Adrenal gland (tissue), 12 donors: Measurements from ENCODE around the gene LIPA. TPM values are rescaled to one million over a fixed set of nuclear protein-coding genes. Genes with fewer than 3 reads are reported as not detected.
A peak's percentile ranks its signal among the peaks of the same experiment; 100 is the strongest.
"Not testable (repeated sequence)": the region's sequence is repeated elsewhere in the genome, so short reads cannot be mapped to it uniquely, and the experiment has no call there.

Experiments used
- DNase-seq, 7 donors: peaks; one replicate each; pipeline ENCODE4 v3.0.0-alpha.2; 2019 to 2020
- H3K27ac ChIP-seq, 5 donors: fragments of 200-600 bp; sonication (generic) in 4 of 5; 1 replicate in 3 of 5; 2 replicates in 2 of 5; pipeline versions ENCODE4 v1.5.1 to v1.8.0; 2016 to 2020; ENCODE audit warnings: mild to moderate bottlenecking in 1 of 5
- H3K27me3 ChIP-seq: fragments of 200-600 bp; 2 replicates; pipeline ENCODE4 v1.8.0; 2021
- H3K36me3 ChIP-seq, 2 donors: fragments of 200-600 bp; replicated peaks in 1 of 2; 1 replicate in 1 of 2; 2 replicates in 1 of 2; pipeline versions ENCODE4 v1.5.1 to v1.8.0; 2018 to 2022
- H3K4me1 ChIP-seq, 2 donors: fragments of 200-600 bp; replicated peaks in 1 of 2; 1 replicate in 1 of 2; 2 replicates in 1 of 2; pipeline versions ENCODE4 v1.5.1 to v1.8.0; 2018 to 2021
- H3K4me3 ChIP-seq, 4 donors: fragments of 200-600 bp; sonication (generic) in 3 of 4; one replicate each; pipeline ENCODE4 v1.5.1; 2016 to 2018
- H3K9me3 ChIP-seq, 3 donors: fragments of 200-600 bp; sonication (generic) in 1 of 3; replicated peaks in 1 of 3; 1 replicate in 2 of 3; 2 replicates in 1 of 3; pipeline versions ENCODE4 v1.5.1 to v1.8.0; 2016 to 2021
- CTCF ChIP-seq, 6 experiments: fragments of 450-650 bp in 4 of 6; fragments of 200-600 bp in 2 of 6; sonication (generic) in 1 of 6; IDR thresholded peaks; 1 replicate in 5 of 6; 2 replicates in 1 of 6; pipeline versions ENCODE4 v1.5.1 to v1.8.0; 2016 to 2021; ENCODE audit warnings: antibody characterized with exemption in 6 of 6, mild to moderate bottlenecking in 2 of 6, moderate library complexity in 1 of 6
- POLR2A ChIP-seq, 2 donors: fragments of 450-650 bp; IDR thresholded peaks; one replicate each; pipeline ENCODE4 v1.6.1; 2017; ENCODE audit warnings: antibody characterized with exemption in 2 of 2, mild to moderate bottlenecking in 2 of 2, moderate library complexity in 1 of 2
- WGBS, 4 donors: extraction: QIAGEN DNeasy Blood & Tissue Kit in 2 of 4; methylation state at CpG; one replicate each; pipeline versions ENCODE4 v1.1.5 to v1.1.7; 2013 to 2017; 5-methylcytosine and 5-hydroxymethylcytosine counted together
- intact Hi-C, 2 donors: fragments of 100-400 bp; cut with DNase I; formaldehyde crosslinking; loops; one replicate each; pipeline versions ENCODE4 v1.14.1 to v1.15.0; 2022 to 2023
- polyA plus RNA-seq, 3 donors: library from polyadenylated mRNA; stranded (reverse); fragments of 200-250 nt in 2 of 3; fragments of 350-450 nt in 1 of 3; fragmentation: Illumina TruSeq in 1 of 3; extraction: RNeasy Lipid Tissue Mini Kit (QIAGEN cat#74804) in 1 of 3; gene quantifications; one replicate each; pipeline ENCODE4 v1.2.3, GENCODE V29; 2013 to 2014
- total RNA-seq, 9 donors: library from RNA; depleted of rRNA in 4 of 9; stranded (reverse); fragments of >200 nt in 4 of 9; fragments of 120-200 nt in 1 of 9; fragmentation: NEBNext Ultra II Directional in 1 of 9; extraction: Animal tissue kit (Norgen Biotek cat#: 25700) in 1 of 9; gene quantifications; one replicate each; pipeline versions ENCODE4 v1.1.0 to v1.2.4, GENCODE V29; 2013 to 2023
- donor health status: healthy with polysubstance abuse.
- donor health status: Bipolar disorder and iron deficiency.
- donor health status: DM: yes; HTN: yes; CAD: no.
- donor health status: DM: no; HTN: no; CAD: no.
- donor health status: DM: no; HTN: no; CAD: no.
- donor health status: DM: yes; HTN: yes; CAD: no.

Gene LIPA
- total and polyA plus RNA-seq, 12 donors, result 15.9 to 202 (median 109) TPM

- 53 to 67% (median 59%) methylated on average over 3 of the region's 3 CpGs for WGBS, 4 donors
These were observed 43.2 kb upstream of the LIPA start for GRCh38 chr10:89294721-89295239.

DNA sequence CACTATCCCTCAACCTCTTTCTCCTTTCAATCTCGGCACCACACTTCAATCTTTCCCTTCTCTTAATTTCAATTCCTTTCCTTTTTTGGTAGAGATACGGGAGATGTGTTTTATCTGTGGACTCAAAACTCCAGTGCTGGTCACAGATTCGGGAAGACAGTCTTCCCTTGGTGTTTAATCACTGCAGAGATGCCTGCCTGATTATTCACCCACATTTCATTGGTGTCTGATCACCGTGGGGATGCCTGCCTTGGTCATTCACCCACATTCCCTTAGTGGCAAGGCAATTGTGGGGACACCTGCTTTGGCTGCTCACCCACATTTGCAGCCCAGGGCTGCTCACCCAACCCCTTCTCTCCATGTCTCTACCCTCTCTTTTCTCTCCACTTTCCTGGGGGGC lies 33.7 kb upstream of the LIPA start:
- DNase-seq, H3K27me3 ChIP-seq, H3K36me3 ChIP-seq, H3K4me3 ChIP-seq, intact Hi-C loops, H3K9me3 ChIP-seq: not testable (repeated sequence)
- Histone ChIP-seq H3K27ac (peak overlapping the region in 1 of 5 donors; percentile 87), H3K4me1 (peaks cover 19 to 30% of the 10 kb centered on the region in 2 donors)
- 71 to 79% (median 75%) methylated on average over 4 of the region's 4 CpGs for WGBS, 4 donors

More at GRCh38 chr10:89294721-89295239, 43.2 kb upstream of the LIPA start:
- H3K27ac ChIP-seq, result no peak overlapping the region
- no peaks in the 10 kb centered on the region for H3K36me3 ChIP-seq
- H3K4me1 ChIP-seq, result peaks cover 0 to 31% of the 10 kb centered on the region in 2 donors
- no peaks in the 10 kb centered on the region for H3K27me3 ChIP-seq
- intact Hi-C loops, result no loop called here
- TF ChIP-seq CTCF (IDR thresholded peaks at IDR 0.05) (no peak), POLR2A (IDR thresholded peaks at IDR 0.05) (no peak)
- DNase-seq, result peak in 3 of 7 donors; percentile 37 to 56 (median 40)
- no peak overlapping the region for H3K4me3 ChIP-seq
- H3K9me3 ChIP-seq, result no peaks in the 10 kb centered on the region

GRCh38 chr10:89284711-89285110 lies 33.1 kb upstream of the LIPA start:
- H3K4me3 ChIP-seq, H3K9me3 ChIP-seq: not testable (repeated sequence)
- 91 to 93% (median 92%) methylated on average over 6 of the region's 6 CpGs for WGBS, 4 donors

DNA sequence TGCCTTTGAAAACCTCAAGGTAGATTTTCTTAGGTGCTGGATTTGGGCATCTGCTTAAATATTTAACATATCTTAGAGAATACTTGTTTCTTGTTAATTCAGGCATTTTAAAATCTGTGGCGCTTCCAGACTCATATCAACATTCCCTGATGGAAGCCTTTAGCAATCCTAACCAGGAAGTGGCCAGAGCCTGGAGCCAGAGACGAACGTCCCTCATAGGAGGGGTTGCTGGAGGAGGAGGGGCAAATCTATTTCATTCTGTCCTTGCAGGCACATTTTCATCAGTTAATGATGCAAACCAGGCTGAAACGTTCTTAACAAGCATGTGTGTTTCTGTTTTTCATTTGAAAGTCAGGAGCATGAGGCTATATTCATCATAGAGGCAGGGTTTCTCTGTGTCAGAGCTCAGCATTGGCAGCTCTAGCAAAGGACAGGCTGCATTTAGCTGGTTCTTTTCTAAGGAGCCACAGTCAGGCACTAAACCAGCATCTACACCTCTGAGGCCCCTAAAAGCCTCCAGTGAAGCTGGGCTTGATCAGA lies 32.4 kb upstream of the LIPA start:
- intact Hi-C loops, result no loop called here
- Histone ChIP-seq H3K9me3 (no peaks in the 10 kb centered on the region), H3K27me3 (no peaks in the 10 kb centered on the region), H3K4me3 (peak overlapping the region in 2 of 4 donors; percentile 0 to 11), H3K27ac (peak overlapping the region; percentile 74 to 87 (median 82)), H3K36me3 (no peaks in the 10 kb centered on the region), H3K4me1 (peaks cover 27 to 38% of the 10 kb centered on the region in 2 donors)
- TF ChIP-seq CTCF (IDR thresholded peaks at IDR 0.05), result peak in 1 of 6 experiments; percentile 1
- peak in 1 of 2 donors; percentile 59 for TF ChIP-seq POLR2A (IDR thresholded peaks at IDR 0.05)
- peak in 6 of 7 donors; percentile 65 to 83 (median 73) for DNase-seq
- WGBS, 4 donors, result 7 to 15% (median 9%) methylated on average over 4 of the region's 4 CpGs

More at GRCh38 chr10:89284711-89285110, 33.1 kb upstream of the LIPA start:
- H3K27me3 ChIP-seq, DNase-seq, H3K36me3 ChIP-seq, intact Hi-C loops: not testable (repeated sequence)
- Histone ChIP-seq H3K4me1 (peaks cover 21 to 31% of the 10 kb centered on the region in 2 donors), H3K27ac (peak overlapping the region in 4 of 5 donors; percentile 59 to 87 (median 72))

DNA sequence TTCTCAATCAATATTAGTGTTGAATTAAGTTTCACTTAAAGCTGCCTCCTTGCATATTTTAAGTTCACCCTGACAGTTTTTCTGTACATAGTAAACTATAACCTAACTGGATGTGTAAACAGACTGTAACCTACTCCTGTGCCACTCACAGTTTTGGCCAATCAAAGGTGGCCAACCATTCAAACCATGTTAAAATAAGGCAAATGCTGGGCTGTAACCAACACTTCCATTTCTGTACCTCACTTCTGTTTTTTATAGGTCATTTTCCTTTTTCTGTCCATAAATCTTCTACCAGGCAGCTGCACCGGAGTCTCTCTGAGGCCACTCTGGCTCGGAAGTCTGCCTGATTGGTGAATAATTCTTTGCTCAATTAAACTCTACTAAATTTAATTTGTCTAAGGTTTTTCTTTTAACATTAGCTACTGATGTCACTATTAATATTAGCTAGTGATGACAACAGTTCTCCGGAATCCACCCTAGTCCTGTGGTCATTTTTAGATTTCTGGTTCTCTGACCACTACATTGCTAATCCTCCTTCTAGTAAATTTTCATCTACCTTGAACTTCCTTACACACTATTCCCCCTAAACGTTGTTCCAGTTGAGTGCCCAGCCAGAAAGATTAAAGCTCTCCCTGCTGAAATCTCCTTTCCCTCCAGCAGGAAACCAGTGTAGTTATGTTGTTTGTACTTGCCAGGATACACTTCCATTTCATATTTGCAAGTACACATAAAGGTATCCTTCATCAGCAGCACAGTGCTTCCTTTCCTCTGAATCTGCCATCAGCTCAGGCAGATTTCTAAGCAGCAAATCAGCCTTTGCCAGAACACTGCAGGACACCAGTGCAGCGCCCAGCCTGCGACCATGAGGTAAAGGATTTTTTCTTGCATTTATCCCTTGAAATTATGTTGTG lies 31.7 kb upstream of the LIPA start:
- H3K4me3 ChIP-seq, result peak overlapping the region in 2 of 4 donors; percentile 0 to 11
- peak overlapping the region; percentile 74 to 87 (median 82) for H3K27ac ChIP-seq
- 13 to 16% (median 15%) methylated on average over 6 of the region's 6 CpGs for WGBS, 4 donors
- no peaks in the 10 kb centered on the region for H3K9me3 ChIP-seq
- no peaks in the 10 kb centered on the region for H3K36me3 ChIP-seq
- H3K27me3 ChIP-seq, result no peaks in the 10 kb centered on the region
- TF ChIP-seq CTCF (IDR thresholded peaks at IDR 0.05), result peak in 3 of 6 experiments; percentile 10 to 24 (median 11)
- no peak for TF ChIP-seq POLR2A (IDR thresholded peaks at IDR 0.05)
- DNase-seq, result peak in 4 of 7 donors; percentile 40 to 68 (median 46)
- H3K4me1 ChIP-seq, result peaks cover 32 to 45% of the 10 kb centered on the region in 2 donors
- intact Hi-C loops, result no loop called here
